HG03565 (cell line): ENCODE measurements around the gene CELF1.

Source experiments
- ATAC-seq: cut with Tn5 transposase; IDR thresholded peaks from one replicate; pipeline ENCODE4 v1.9.1; 2021; ENCODE audit warnings: mild to moderate bottlenecking, moderate library complexity; ENCODE audit not compliant: unreplicated experiment

Gene CELF1

GRCh38 chr11:47451436-47451835 is 101.5 kb downstream of the CELF1 start:
- ATAC-seq, result no peak

- no peak for ATAC-seq
Measured at GRCh38 chr11:47449541-47449940, 103.4 kb downstream of the CELF1 start.

GRCh38 chr11:47448566-47449427 is 104.1 kb downstream of the CELF1 start, which contains the start of gene RAPSN:
Gene RAPSN, minus strand, starts transcription at chr11:47449136. Its CDS starts 172 bp downstream, at chr11:47448964.
- ATAC-seq, result no peak

GRCh38 chr11:47447906-47448305 is 105.0 kb downstream of the CELF1 start:
- ATAC-seq, result no peak

GRCh38 chr11:47446833-47447232 is 106.1 kb downstream of the CELF1 start:
- ATAC-seq, result no peak

GRCh38 chr11:47445840-47446239 is 107.1 kb downstream of the CELF1 start:
- ATAC-seq, result no peak

GRCh38 chr11:47443817-47444216 is 109.1 kb downstream of the CELF1 start:
- ATAC-seq, result no peak

GRCh38 chr11:47443028-47443700 is 109.8 kb downstream of the CELF1 start:
- ATAC-seq, result no peak

- ATAC-seq, result no peak
Measured at GRCh38 chr11:47442514-47442913, 110.4 kb downstream of the CELF1 start.

GRCh38 chr11:47441421-47441820 is 111.5 kb downstream of the CELF1 start:
- no peak for ATAC-seq

- no peak for ATAC-seq
Measured at GRCh38 chr11:47440054-47440476, 112.9 kb downstream of the CELF1 start.

- no peak for ATAC-seq
Measured at GRCh38 chr11:47438721-47439120, 114.2 kb downstream of the CELF1 start.

- ATAC-seq, result no peak
Measured at GRCh38 chr11:47437746-47438418, 115.0 kb downstream of the CELF1 start.

- no peak for ATAC-seq
Measured at GRCh38 chr11:47437218-47437745, 115.7 kb downstream of the CELF1 start.

GRCh38 chr11:47436726-47437125 is 116.2 kb downstream of the CELF1 start:
- no peak for ATAC-seq

- no peak for ATAC-seq
Measured at GRCh38 chr11:47435687-47436086, 117.2 kb downstream of the CELF1 start.

- no peak for ATAC-seq
Measured at GRCh38 chr11:47434011-47434786, 118.7 kb downstream of the CELF1 start.

GRCh38 chr11:47433157-47433556 is 119.8 kb downstream of the CELF1 start:
- ATAC-seq, result no peak

GRCh38 chr11:47431356-47432083 is 121.4 kb downstream of the CELF1 start:
- ATAC-seq, result no peak

- no peak for ATAC-seq
Measured at GRCh38 chr11:47430524-47430923, 122.4 kb downstream of the CELF1 start.
